GM21360 (cell line): ENCODE results near the gene SLC12A5.

Experiments used
- ATAC-seq: cut with Tn5 transposase; IDR thresholded peaks from one replicate; pipeline ENCODE4 v1.9.1; 2021; ENCODE audit warnings: mild to moderate bottlenecking, moderate library complexity; ENCODE audit not compliant: unreplicated experiment

The SLC12A5 gene

DNA sequence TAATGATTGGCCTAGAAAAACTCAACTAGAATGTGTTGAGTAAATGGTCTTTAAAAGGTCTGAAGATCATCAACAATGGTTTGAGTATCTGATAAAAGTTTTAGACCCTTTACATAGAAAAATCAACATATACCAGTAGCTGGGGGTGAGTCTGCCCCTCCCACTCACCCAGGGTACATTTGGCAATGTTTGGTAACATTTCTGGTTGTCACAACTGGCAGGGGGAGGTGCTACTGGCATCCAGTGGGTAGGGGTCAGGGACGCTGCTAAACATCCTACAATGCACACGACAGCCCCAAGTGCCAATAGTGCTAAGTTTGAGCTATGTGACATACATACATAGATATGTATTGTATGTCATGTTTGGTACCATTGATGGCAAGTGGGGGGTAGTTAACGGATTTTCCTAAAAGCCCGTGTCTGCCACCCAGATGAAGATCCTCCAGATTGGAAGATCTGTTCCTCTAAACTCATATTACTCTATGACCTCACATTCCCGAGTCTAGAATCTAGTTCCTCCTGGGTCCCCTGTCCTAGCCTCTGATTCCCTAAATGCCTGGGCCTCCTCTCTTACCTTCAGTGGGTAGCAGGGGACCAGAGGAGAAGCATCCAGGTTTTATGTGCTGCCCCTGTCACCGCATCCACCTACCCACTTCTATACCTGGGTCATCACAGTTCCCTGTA, 22.9 kb upstream of the SLC12A5 start:
- ATAC-seq: no peak

DNA sequence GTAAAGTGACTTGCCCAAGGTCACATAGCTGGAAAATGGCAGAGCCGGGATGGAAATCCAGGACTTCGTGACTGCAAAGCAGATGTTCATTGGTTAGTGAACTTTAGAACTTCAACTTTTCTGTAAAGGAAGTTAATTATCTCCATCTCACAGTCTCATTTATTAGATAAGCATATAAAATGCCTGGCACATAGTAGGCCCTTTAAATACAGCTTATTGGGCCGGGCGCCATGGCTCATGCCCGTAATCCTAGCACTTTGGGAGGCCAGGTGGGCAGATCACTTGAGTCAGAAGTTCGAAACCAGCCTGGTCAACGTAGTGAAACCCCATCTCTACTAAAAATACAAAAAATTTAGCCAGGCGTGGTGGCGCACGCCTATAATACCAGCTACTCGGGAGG, 22.1 kb upstream of the SLC12A5 start:
- ATAC-seq: no peak

DNA sequence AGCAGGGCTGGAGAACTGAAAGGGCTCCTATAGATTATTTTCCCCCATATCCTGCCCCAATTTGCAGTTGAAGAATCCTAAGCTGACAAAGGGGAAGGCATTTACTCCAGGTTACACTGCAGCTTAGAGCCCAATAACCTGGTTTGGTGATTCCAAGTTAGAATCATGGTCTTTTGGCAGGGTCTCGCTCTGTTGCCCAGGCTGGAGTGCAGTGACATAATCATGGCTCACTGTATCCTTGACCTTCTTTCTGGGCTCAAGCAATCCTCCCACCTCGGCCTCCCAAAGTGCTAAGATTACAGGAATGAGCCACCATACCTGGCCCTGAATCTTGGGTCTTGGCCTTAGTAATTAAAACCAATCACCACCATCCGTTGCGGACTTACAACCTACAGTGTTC, 21.3 kb upstream of the SLC12A5 start:
- no peak for ATAC-seq

DNA sequence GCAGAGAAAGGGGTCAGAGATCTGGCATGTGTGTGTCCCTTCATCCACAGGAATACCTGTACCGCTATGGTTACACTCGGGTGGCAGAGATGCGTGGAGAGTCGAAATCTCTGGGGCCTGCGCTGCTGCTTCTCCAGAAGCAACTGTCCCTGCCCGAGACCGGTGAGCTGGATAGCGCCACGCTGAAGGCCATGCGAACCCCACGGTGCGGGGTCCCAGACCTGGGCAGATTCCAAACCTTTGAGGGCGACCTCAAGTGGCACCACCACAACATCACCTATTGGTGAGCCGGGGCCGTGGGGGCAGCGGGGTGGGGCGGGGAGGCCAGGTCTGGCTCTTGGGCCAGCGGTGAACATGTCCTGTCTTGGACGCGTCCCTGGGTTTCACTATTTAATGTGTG, 19.2 kb upstream of the SLC12A5 start:
- ATAC-seq: no peak

DNA sequence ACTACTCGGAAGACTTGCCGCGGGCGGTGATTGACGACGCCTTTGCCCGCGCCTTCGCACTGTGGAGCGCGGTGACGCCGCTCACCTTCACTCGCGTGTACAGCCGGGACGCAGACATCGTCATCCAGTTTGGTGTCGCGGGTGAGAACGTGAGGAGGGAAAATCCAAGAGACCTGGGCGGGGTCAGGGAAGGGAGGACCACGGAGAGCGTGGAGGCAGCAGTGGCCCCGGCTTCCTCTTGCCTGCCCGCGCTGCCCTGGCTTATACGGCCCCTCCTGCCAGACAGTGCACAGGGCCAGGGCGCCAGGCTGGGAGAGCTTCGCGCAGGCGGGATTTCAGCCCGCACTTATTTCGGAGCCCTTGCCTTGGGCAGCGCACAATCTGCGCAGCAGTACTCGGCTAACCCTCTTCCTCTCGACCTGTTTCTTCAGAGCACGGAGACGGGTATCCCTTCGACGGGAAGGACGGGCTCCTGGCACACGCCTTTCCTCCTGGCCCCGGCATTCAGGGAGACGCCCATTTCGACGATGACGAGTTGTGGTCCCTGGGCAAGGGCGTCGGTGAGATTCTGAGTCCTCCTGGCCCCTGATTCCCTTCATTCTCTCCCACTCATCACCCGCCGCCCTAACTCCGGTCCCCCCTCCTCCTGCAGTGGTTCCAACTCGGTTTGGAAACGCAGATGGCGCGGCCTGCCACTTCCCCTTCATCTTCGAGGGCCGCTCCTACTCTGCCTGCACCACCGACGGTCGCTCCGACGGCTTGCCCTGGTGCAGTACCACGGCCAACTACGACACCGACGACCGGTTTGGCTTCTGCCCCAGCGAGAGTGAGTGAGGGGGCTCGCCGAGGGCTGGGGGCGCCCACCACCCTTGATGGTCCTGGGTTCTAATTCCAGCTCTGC, 18.3 kb upstream of the SLC12A5 start:
- no peak for ATAC-seq

DNA sequence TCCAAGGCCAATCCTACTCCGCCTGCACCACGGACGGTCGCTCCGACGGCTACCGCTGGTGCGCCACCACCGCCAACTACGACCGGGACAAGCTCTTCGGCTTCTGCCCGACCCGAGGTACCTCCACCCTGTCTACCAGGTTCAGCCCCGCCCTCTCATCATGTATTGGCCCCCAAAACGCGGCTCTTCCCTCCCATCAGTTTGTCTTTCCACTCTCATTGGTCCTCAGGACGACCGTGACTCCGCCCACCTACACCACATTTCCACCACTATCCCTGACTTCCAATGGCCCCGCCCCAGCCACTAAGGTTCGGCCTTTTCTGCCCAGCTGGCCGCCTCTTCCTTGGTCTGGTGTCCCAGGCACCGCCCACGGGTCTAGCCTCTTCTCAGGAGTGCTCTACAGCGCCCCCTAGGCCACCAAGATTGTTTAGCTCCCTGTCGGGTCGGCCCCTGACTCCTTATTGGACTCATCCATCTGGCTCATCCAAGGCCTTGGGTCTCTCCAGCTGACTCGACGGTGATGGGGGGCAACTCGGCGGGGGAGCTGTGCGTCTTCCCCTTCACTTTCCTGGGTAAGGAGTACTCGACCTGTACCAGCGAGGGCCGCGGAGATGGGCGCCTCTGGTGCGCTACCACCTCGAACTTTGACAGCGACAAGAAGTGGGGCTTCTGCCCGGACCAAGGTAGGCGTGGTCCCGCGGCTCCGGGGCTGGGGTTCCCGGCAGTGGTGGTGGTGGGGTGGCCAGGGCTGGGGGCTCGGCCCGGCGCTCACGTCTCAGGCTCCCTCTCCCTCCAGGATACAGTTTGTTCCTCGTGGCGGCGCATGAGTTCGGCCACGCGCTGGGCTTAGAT, 17.2 kb upstream of the SLC12A5 start:
- no peak for ATAC-seq

DNA sequence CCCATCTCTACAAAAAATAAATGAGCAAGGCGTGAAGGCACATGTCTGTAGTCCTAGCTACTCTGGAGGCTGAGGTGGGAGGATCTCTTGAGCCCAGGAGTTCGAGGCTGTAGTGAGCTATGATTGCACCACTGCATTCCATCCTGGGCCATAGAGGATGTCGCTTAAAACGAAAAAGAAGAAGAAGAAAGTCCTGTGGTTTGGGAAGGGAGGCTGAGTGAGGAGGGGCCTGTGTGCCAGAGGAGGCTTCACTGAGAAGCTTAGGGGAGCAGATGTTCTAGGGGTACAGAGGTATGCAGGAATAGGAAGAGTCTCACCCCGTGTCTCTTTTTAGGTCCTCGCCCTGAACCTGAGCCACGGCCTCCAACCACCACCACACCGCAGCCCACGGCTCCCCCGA, 16.1 kb upstream of the SLC12A5 start:
- no peak for ATAC-seq

DNA sequence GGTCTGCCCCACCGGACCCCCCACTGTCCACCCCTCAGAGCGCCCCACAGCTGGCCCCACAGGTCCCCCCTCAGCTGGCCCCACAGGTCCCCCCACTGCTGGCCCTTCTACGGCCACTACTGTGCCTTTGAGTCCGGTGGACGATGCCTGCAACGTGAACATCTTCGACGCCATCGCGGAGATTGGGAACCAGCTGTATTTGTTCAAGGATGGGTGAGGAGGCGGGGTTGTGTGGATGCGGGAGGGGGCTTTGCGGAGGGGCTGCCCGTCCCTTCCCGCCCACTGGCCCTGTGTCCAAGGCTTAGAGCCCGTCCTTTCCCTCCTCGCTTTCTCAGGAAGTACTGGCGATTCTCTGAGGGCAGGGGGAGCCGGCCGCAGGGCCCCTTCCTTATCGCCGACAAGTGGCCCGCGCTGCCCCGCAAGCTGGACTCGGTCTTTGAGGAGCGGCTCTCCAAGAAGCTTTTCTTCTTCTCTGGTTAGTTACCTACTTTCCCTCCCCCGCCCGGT, 15.6 kb upstream of the SLC12A5 start:
- no peak for ATAC-seq

DNA sequence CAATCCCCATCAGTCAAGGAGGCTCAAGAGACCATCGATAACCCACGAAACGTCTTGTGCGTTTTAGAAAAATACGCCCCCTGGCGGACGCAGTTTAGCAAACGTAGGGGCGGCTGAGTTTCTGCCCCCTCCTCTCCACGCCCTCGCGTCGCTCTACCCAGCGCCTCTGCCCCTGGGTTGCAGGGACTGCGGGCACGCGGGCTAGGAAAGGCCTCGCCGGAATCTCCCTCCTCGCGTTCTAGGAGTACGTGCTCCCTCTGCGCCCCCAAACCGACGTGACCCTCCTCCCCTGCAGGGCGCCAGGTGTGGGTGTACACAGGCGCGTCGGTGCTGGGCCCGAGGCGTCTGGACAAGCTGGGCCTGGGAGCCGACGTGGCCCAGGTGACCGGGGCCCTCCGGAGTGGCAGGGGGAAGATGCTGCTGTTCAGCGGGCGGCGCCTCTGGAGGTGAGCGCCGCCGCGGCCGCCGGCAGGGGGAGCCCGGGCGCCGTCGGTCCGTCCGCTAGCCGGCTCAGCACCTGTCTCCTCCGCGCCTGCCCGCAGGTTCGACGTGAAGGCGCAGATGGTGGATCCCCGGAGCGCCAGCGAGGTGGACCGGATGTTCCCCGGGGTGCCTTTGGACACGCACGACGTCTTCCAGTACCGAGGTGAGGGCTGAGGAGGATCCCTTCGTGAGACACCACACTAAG, 15.0 kb upstream of the SLC12A5 start:
- peak; percentile 58 for ATAC-seq

DNA sequence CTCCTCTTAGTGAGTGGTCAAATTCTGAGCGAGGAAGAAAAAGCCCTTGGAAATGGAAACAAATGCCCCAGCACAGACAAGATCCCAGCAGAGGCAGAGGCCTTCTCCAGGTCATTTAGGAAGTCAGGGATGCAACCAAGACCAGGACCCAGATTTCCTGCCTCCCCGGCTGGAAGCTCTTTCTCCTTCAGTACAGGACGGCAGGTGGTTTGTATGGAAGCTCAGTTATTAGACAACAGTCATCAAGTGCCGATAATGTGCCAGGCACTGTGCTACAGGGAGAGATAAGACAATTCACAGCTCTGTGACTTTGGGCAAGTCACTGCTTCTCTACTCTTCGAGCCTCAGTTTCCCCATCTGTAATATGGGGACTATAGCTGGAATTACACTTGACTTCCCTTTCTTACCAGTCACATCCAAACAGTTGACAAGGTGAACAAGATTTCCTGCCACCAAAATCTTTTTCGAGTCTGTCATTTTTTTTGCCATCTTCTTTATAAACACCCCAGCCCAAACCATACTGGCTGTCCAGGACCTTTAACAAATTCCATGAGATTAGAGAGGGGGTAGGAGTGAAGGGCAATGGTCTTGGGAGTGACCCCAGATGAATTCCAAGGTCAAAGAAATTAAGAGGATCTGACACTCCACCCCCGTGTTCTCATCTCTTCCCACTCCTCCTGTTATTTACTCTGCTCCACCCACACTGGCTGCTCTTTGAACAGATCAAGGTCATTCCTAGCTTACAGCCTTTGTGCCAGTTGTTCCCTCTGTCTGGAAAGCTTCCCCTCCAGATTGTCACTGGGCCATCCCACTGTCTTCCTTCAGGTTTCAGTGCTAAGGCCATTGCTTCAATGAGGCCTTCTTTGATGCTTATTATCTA, 14.3 kb upstream of the SLC12A5 start:
- ATAC-seq: no peak

DNA sequence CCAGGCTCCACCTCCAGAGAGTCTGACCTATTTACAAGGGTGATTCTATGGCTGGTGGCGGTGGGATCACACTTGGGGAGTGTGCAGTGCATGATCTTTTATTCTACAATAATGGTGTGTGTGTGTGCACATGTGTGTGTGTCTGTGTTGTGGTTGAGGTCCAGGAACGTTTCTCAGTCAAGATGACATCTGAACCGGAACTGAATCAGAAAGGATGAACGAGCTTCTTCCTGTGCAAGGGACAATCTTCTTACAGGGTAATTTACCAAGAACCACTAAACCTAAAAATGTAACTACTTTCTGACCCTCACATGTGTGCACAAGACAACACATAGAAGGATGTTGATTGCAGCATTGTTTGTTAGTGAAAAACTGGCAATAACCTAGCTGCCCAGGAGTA, 11.7 kb upstream of the SLC12A5 start:
- no peak for ATAC-seq

DNA sequence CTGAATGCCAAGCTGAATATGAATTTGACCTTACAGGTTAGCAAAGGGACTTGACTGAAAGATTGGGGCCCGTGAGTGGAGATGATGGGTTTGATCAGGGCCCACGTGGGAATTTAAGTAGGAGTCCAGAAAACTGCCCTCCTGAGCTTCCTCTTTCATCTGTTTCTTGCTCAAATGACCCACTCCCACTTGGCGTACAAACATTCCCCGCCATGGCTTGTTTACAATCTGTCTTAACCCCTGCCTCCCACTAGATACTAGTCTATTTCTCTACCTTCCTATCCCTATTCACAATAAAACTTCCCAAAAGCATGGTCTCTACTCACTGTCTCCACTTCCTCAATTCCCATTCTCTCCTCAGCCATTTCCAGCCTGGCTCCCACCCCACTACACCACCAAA, 10.9 kb upstream of the SLC12A5 start:
- no peak for ATAC-seq

DNA sequence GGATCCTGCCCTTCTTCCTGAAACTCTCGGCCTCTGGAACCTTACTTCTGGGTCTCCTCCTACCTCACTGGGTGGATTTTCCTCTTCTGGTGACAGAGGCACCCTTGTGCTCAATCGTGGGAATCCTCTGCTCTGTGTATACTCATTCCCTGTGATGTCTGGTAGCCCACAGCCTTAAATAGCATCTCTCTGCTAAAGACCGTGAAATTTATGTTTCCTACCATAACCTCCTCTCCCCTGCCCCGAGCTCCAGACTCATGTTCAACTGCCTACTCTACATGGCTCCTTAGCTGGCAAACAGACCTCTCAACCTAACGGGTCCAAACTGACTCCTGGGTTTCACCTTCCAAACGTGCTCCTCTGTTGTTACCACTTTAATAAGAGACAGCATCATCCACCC, 10.4 kb upstream of the SLC12A5 start:
- ATAC-seq: no peak

DNA sequence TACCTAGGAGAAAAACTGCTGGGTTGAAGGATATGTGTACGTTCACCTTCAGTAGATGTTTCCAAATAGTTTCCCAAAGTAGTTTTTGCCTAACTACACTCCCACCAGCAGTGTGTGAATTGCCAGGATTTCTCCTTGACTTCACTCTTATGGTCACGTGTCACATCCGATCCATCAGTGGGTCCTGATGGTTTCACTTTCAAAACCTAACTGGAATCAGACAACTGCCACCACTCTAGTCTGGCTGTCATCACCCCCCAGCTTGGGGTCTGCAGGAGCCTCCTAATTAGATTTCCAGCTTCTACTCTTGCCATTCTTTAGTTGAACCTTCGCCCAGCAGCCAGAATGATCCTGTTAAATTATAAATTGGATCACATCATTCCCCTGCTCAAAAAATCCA, 8.5 kb upstream of the SLC12A5 start:
- ATAC-seq: no peak

DNA sequence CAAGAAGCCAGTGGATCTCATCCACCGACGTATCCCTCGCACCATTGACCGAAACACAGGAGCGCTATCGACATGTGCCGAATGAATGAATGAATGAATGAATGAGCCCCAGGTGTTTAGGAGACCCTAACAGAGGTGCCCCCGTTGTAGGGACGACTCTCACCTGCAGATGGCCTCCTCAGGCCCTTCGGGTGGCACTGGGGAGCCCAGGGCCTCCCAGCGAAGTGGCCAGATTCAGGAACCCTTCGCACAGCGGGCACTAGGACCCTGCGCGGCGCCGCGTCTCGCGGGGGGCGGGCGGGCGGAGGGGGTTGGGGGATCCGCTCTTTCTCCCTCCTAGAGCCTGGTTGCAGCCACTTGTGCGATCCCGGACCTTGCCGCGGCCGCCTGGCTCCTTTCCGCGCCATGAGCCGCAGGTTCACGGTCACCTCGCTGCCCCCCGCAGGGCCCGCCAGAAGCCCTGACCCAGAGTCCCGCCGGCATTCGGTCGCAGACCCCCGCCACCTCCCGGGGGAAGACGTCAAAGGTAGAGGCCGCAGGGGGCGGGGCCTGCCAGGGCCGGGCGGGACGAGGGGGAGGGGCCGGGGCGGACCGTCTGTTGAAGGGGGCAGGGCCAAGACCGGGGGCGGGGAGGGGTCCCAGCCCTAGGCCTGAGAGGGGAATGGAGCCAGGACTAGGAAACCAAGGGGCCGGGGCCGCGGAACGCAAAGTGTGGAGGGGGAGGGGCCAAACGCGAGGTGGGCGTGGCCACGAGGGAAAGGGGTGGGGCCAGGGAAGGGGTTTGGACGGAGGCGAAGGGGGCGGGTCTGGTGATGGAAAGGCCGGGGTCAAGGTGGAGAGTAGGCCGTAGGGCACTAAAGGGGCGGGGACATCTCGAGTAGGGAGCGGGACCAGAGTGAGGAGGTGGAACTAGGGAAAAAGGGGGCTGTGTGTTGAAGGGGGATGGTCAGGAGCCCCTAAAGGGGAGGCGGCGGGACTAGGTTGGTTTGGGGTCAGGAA, 7.4 kb upstream of the SLC12A5 start:
- ATAC-seq: no peak

DNA sequence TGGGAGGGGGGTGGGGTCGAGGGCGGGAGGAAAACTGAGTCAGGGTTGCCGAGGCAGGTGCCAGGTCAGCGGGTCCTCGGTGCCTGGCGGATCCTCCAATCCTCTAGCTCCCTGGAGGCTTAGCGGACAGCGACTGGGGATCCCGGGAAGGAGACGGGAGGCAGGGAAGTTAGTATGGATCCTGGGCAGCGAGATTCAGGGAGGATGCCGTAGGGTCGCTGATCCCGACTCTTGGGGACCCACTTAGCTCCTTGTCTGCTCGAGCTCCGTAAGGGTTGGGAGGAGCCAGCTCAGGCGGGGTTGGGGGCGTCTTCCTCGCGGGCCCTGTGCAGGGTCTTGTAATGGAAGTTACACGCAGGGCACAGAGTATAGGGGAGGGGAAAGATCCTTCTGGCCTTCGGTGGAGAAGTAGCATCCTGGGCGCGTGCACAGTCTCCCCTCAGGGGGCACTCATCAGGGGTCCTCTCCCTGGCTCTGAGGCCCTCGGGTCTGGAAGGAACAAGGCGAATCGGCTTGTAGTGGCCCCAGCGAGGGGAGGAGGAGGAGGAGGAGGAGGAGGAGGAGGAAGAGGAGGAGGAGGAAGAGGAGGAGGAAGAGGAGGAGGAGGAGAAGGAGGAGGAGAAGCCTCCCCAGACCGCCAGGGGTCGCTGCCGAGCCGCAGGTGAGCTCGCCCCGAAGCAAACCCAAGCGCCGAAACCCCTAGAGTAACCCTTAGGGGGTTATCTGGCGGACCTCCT, 6.4 kb upstream of the SLC12A5 start:
- ATAC-seq: no peak

DNA sequence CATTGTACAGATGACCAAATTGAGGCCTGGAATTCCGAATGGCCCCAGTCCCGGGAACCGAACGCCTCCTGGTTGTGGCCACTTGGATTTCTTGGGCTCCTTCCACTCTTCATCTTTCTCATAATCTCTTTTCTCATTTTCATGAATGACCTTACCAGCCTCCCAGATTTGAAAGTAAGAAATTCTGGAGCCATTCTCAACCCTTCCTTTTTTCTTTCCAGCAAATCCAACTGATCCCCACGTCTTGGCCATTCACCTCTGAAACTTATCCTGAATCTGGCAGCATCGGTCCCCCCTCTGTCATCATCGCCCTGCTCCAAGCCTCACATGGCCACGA, 5.9 kb upstream of the SLC12A5 start:
- ATAC-seq: no peak

DNA sequence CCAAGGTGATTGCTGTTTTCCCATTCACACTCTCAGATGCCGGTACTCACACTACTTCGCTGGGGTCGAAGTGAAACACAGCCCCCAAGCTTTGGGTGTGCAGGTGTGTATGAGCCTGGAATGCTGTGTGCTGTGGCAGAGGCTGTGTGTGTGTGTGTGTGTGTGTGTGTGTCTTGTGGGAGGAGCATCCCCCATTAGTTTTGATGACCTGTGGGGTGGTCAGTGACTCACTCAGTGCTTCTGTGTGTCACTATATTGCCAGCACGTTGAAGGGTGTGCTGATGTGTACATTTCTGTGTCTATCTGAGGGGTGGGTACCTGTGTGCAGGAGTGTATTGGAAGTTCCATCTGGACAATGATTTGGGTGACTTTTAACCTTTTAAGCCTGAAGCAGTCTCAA, 5.0 kb upstream of the SLC12A5 start:
- ATAC-seq: no peak
